Mucosa of descending colon (tissue), 3 donors: ENCODE results near the gene HOMER2. TPM values are rescaled to one million over a fixed set of nuclear protein-coding genes. Genes with fewer than 3 reads are reported as not detected.

Source experiments
- ATAC-seq: fragments of 200-7000 bp; cut with Tn5 transposase; one replicate; pipeline ENCODE4 v1.9.1; 2020; ENCODE audit warnings: mild to moderate bottlenecking, moderate library complexity
- DNase-seq, 3 donors: peaks; one replicate each; pipeline ENCODE4 v3.0.0-alpha.2; 2020
- H3K36me3 ChIP-seq: fragments of 200-600 bp; one replicate; pipeline ENCODE4 v1.8.0; 2021; ENCODE audit warnings: low read depth, mild to moderate bottlenecking
- H3K4me1 ChIP-seq: fragments of 200-600 bp; one replicate; pipeline ENCODE4 v1.8.0; 2021; ENCODE audit warnings: low read depth, mild to moderate bottlenecking
- H3K4me3 ChIP-seq: fragments of 200-600 bp; one replicate; pipeline ENCODE4 v1.8.0; 2021; ENCODE audit warnings: mild to moderate bottlenecking
- H3K9me3 ChIP-seq: fragments of 200-600 bp; one replicate; pipeline ENCODE4 v1.8.0; 2021; ENCODE audit warnings: mild to moderate bottlenecking
- CTCF ChIP-seq: fragments of 200-600 bp; IDR thresholded peaks from one replicate; pipeline ENCODE4 v1.8.0; 2022; ENCODE audit warnings: antibody characterized with exemption, mild to moderate bottlenecking
- intact Hi-C, 2 donors: fragments of 100-400 bp; cut with DNase I in 1 of 2; cut with micrococcal nuclease in 1 of 2; formaldehyde crosslinking; loops; one replicate each; pipeline versions ENCODE4 v1.11.0 to v1.11.1; 2022; cut with DNase I, micrococcal nuclease
- total RNA-seq, 3 donors: library from RNA; stranded (reverse); fragmentation: NEBNext Ultra II Directional in 2 of 3; extraction: Animal tissue kit (Norgen Biotek cat#: 25700) in 2 of 3; gene quantifications; one replicate each; pipeline versions ENCODE4 v1.2.1 to v1.2.4, GENCODE V29; 2021 to 2023
- donor health status: DM: no; HTN: no; CAD: no; lungs with moderate emphysema.
- donor health status: DM: no; HTN: no; CAD: no.
- donor health status: DM: no; HTN: yes; CAD: no.

The HOMER2 gene
- total RNA-seq, 3 donors from 2014 or later, result 1.9 to 16.3 (median 2.1) TPM

DNA sequence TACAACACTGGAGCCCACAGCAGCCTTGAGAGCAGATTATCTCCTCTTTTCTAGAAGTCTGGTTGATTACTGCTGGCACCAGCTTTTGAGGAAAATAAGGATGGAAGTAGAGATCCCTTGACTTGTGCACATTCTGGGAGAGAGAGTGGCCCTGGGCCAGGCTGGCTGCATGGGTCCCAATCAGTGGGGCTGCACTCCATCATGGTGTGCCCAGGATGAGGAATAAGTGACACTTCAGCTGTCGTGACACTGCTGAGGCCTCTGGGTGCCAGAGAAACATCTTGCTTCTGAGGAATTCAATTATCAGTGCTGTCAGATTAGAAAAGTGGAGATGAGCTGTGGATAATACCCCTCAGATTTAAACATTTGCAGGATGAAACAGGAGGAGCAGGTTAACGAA lies 42.6 kb upstream of the HOMER2 start:
- DNase-seq, result no peak
- no peaks in the 10 kb centered on the region for H3K9me3 ChIP-seq
- intact Hi-C loops, result no loop called here
- ATAC-seq, result no peak
- H3K4me1 ChIP-seq, result peaks cover 3% of the 10 kb centered on the region
- no peaks in the 10 kb centered on the region for H3K36me3 ChIP-seq
- no peak overlapping the region for H3K4me3 ChIP-seq
- no peak for TF ChIP-seq CTCF

GRCh38 chr15:82993144-82993543 lies 40.6 kb upstream of the HOMER2 start:
- ATAC-seq (no peak), DNase-seq (no peak)
- Histone ChIP-seq H3K4me1 (no peaks in the 10 kb centered on the region), H3K9me3 (no peaks in the 10 kb centered on the region), H3K36me3 (no peaks in the 10 kb centered on the region), H3K4me3 (no peak overlapping the region)
- intact Hi-C loops, result no loop called here
- TF ChIP-seq CTCF, result no peak

GRCh38 chr15:82992436-82992998 lies 40.0 kb upstream of the HOMER2 start:
- no peak for ATAC-seq
- Histone ChIP-seq H3K9me3 (no peaks in the 10 kb centered on the region), H3K4me1 (no peaks in the 10 kb centered on the region), H3K4me3 (no peak overlapping the region), H3K36me3 (no peaks in the 10 kb centered on the region)
- TF ChIP-seq CTCF, result no peak
- DNase-seq, result no peak
- intact Hi-C loops, result no loop called here

GRCh38 chr15:82986442-82986780 lies 33.9 kb upstream of the HOMER2 start:
- no peaks in the 10 kb centered on the region for H3K36me3 ChIP-seq
- no peak for ATAC-seq
- intact Hi-C loops, result no loop called here

GRCh38 chr15:82985688-82986441 lies 33.3 kb upstream of the HOMER2 start, which contains the start of gene RAMAC:
TSS of gene RAMAC (plus strand) at chr15:82986210. CDS start at chr15:82989019, 2,809 bp downstream.
- H3K36me3 ChIP-seq, result no peaks in the 10 kb centered on the region
- DNase-seq (peak; percentile 91 to 96 (median 93)), ATAC-seq (peak; percentile 99)
- H3K9me3 ChIP-seq, result no peaks in the 10 kb centered on the region
- no peak for TF ChIP-seq CTCF
- H3K4me3 ChIP-seq, result peak within 1 kb of the TSS; percentile 52
- intact Hi-C loops, result no loop called here
- H3K4me1 ChIP-seq, result peaks cover 6% of the 10 kb centered on the region

More at GRCh38 chr15:82986442-82986780, 33.9 kb upstream of the HOMER2 start:
- DNase-seq, result no peak
- peak overlapping the region; percentile 52 for H3K4me3 ChIP-seq
- no peak for TF ChIP-seq CTCF
- H3K9me3 ChIP-seq, result no peaks in the 10 kb centered on the region
- H3K4me1 ChIP-seq, result peaks cover 6% of the 10 kb centered on the region
